ENCODE results near the gene ADGRG4. TPM values are rescaled to one million over a fixed set of nuclear protein-coding genes. Genes with fewer than 3 reads are reported as not detected.

The ADGRG4 gene
- total RNA-seq, 6 experiments from 2014 or later, result 0.05 TPM; not detected in 5

DNA sequence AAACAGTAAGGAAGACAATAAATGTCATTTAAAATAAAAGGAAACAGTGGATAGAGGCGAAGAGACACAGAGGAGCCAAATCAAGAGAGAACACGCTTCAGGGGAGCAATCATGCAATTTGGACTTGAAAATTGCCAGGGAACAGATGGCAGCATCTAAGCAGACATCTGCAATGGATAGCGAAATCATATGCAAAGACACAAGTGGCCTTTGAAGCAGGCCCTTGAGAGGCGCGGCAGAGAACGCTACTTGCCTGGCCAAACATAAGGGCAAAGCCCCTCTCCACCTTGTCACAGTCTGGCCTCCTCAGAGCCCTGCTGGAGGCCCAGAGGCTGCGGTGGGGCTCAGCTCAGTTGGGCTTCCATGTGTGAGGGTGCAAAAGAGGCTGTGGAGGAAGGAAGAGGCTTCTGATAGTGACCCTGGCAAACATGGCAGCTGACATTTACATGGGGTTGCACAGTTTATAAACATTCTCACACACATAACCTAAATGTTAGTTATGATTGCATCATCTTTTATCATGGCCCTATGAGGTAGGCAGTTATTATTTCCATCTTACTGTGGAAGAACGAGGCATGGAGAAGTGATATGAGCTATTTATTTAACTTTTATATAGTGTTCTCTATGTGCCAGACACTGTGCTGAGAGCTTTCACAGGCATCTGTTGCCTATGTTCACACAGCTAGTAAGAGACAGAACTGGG is 18.3 kb downstream of the ADGRG4 start:
- Mint-ChIP-seq H3K4me3 (no peak overlapping the region), H3K27me3 (ENCODE audit: insufficient read depth) (peaks cover 2% of the 10 kb centered on the region; the same call in 1 of the 2 replicates), H3K36me3 (ENCODE audit: low read depth) (no peaks in the 10 kb centered on the region), H3K9me3 (no peaks in the 10 kb centered on the region), H3K4me1 (ENCODE audit: low read depth) (no peaks in the 10 kb centered on the region), H3K27ac (no peak overlapping the region)
- DNase-seq, result no peak
- TF ChIP-seq, protein P1, sequence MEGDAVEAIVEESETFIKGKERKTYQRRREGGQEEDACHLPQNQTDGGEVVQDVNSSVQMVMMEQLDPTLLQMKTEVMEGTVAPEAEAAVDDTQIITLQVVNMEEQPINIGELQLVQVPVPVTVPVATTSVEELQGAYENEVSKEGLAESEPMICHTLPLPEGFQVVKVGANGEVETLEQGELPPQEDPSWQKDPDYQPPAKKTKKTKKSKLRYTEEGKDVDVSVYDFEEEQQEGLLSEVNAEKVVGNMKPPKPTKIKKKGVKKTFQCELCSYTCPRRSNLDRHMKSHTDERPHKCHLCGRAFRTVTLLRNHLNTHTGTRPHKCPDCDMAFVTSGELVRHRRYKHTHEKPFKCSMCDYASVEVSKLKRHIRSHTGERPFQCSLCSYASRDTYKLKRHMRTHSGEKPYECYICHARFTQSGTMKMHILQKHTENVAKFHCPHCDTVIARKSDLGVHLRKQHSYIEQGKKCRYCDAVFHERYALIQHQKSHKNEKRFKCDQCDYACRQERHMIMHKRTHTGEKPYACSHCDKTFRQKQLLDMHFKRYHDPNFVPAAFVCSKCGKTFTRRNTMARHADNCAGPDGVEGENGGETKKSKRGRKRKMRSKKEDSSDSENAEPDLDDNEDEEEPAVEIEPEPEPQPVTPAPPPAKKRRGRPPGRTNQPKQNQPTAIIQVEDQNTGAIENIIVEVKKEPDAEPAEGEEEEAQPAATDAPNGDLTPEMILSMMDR (IDR thresholded peaks at IDR 0.05), result no peak

DNA sequence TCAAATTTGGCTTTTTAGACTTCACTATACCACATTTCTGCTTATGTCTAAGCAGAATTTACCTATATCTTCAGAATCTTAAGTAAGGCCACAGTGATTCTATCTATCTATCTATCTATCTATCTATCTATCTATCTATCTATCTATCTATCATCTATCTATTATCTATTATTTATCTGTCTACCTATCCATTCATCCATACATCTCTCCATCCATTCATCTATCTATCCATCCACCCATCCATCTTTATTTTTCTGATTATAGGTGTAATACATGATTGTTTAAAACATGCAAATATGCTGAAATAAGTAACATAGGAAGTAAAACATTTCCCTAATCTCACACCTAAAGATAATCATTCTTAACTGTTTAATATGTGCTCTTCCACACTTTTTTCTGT is 18.8 kb downstream of the ADGRG4 start:
- Mint-ChIP-seq H3K4me3 (no peak overlapping the region), H3K36me3 (ENCODE audit: low read depth) (no peaks in the 10 kb centered on the region), H3K27ac (no peak overlapping the region), H3K9me3 (no peaks in the 10 kb centered on the region), H3K4me1 (ENCODE audit: low read depth) (no peaks in the 10 kb centered on the region), H3K27me3 (ENCODE audit: insufficient read depth) (peaks cover 2% of the 10 kb centered on the region; the same call in 1 of the 2 replicates)
- DNase-seq, result no peak
- TF ChIP-seq, protein P1 (IDR thresholded peaks at IDR 0.05), result no peak

DNA sequence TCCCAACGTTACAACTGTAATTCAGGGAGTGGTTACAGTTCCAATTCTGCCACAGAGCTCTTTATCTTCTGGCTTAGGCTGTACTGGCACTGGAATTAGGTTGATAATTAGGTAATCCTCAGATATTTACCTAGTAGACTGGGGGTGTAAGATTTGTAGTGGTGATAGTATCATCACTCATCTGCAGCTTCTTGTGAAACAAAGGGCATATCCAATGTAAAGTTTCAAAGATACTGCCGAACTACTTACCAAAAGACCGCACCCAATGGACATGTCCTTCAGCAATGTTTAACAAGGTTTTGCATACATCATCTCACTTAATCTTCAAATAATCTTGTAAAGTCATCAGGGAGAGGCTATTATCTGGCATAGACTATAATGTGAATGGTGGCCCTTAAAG is 20.8 kb downstream of the ADGRG4 start:
- H3K27ac Mint-ChIP-seq, result no peak overlapping the region
- no peaks in the 10 kb centered on the region for H3K9me3 Mint-ChIP-seq
- DNase-seq, result no peak
- H3K36me3 Mint-ChIP-seq (ENCODE audit: low read depth), result no peaks in the 10 kb centered on the region
- H3K4me3 Mint-ChIP-seq, result no peak overlapping the region
- H3K27me3 Mint-ChIP-seq (ENCODE audit: insufficient read depth), result peaks cover 2% of the 10 kb centered on the region; the same call in 1 of the 2 replicates
- H3K4me1 Mint-ChIP-seq (ENCODE audit: low read depth), result peaks cover 4% of the 10 kb centered on the region; the same call in 1 of the 2 replicates
- TF ChIP-seq, protein P1 (IDR thresholded peaks at IDR 0.05), result no peak

DNA sequence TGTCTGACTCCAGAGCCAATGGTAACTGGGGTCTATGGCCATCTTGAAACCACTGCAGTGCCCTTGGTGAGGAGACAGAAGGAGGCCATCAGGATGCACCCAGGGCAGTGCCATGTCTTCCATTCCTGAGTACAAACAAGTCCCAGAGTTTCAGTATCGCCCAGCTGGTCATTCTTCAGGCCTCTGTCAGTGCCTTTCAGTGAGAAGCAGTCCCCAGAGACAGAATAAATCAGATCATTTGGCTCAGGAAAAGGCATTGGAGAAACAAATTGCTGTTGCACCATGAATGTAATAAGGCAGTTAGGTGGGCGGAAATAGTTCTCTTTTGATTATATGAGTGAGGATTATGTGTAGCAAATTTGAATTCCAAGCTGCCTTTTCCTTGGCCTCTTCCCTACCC is 21.3 kb downstream of the ADGRG4 start:
- Mint-ChIP-seq H3K27ac (no peak overlapping the region), H3K36me3 (ENCODE audit: low read depth) (no peaks in the 10 kb centered on the region), H3K9me3 (no peaks in the 10 kb centered on the region), H3K4me1 (ENCODE audit: low read depth) (peaks cover 4% of the 10 kb centered on the region; the same call in 1 of the 2 replicates), H3K4me3 (no peak overlapping the region), H3K27me3 (ENCODE audit: insufficient read depth) (peaks cover 2% of the 10 kb centered on the region; the same call in 1 of the 2 replicates)
- TF ChIP-seq, protein P1 (IDR thresholded peaks at IDR 0.05), result no peak
- DNase-seq, result no peak

DNA sequence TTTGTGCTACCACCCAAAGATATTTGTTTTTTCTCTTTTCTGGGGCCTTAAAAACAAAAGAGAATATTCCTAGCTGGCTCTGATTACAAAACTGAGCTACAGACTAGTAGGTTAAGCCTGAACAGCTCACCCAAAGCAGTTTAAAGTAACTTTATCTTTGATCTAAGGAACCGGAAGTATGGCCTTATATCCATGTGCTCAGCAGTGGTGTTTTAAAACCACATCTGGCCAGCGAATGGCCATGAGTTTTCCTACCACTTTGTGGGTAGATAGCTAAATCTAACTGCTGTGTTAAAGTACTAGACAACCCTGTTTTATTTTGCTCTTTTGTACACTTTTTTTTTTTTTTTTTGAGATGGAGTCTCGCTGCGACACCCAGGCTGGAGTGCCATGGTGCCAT is 24.6 kb downstream of the ADGRG4 start:
- Mint-ChIP-seq H3K27ac (no peak overlapping the region), H3K9me3 (no peaks in the 10 kb centered on the region), H3K4me1 (ENCODE audit: low read depth) (peaks cover 4% of the 10 kb centered on the region; the same call in 1 of the 2 replicates), H3K36me3 (ENCODE audit: low read depth) (no peaks in the 10 kb centered on the region), H3K27me3 (ENCODE audit: insufficient read depth) (0 out of 2 replicates have a peak, but pooled peaks cover 4% of the 10 kb centered on the region), H3K4me3 (no peak overlapping the region)
- TF ChIP-seq, protein P1 (IDR thresholded peaks at IDR 0.05), result no peak
- no peak for DNase-seq

All from HFFc6 (cell line).